ENCODE results near the gene DCHS2.

DCHS2 gene

DNA sequence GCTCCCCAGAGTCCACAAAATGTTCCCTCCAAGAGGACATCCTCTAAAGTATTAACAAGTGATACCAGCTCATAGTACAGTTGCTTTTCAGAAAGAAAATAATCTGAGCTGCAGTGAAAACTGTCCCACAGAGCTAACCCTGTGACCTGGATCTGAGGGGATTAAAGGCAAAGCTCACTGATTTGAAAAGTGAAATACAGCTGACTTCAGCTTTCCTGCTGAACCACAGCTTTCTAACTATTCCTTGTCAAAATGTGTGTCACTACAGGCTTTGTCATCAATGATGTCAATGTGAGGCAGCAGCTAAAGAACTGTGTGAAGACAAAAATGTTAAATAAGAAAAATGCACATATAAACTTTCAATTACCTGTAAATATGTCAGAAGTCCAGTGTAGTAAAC is 36.9 kb downstream of the DCHS2 start:
- no peak for DNase-seq (ENCODE audit: low read depth)

DNA sequence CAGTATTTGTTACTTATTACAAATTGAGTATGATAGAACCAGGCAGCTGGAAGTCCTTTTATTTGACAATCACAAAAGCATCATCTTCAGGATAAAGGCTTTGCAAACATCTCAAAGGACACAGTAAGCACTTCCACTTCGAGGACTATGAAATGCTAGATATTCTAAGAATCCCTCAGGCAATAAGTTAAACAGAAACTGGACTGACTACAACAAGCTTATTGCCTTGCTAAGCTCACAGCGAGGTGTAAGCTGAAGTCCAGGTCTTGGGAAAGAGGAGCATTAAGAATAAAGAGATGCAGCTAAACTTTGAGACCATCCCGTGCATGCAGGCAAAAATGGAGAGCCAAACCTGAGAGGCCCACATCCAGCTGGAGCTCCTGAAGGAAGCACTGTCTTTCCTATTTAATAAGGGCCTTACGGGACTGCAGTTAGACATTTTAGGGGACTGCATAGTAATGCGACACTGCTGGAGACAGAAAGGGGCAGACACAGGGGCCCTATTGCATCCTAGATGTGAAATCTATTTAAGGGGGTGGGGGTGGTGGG is 38.7 kb downstream of the DCHS2 start:
- DNase-seq (ENCODE audit: low read depth), result no peak

GRCh38 chr4:154450966-154451365 is 40.6 kb downstream of the DCHS2 start:
- no peak for DNase-seq (ENCODE audit: low read depth)

GRCh38 chr4:154444958-154445357 is 46.6 kb downstream of the DCHS2 start:
- no peak for DNase-seq (ENCODE audit: low read depth)

GRCh38 chr4:154441982-154442381 is 49.6 kb downstream of the DCHS2 start:
- no peak for DNase-seq (ENCODE audit: low read depth)

DNA sequence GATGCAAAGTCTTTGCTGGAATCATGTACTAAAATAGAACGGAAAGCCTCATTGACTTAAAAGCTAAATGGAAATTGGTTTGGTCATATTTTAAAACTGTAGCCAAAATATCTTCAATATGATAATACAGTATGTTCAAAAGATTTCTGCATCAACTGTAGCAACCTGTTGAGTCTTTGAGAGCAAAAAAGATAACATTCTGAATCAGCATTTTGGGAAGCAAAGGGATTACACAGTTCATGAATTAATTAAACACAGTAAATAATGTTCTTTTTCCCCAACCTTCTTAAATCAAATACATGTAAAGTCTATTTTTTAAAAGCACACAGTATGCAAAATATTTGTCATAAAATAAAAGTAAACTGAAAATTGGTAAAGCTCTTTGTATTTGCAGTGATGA is 50.5 kb downstream of the DCHS2 start:
- DNase-seq (ENCODE audit: low read depth), result no peak

DNA sequence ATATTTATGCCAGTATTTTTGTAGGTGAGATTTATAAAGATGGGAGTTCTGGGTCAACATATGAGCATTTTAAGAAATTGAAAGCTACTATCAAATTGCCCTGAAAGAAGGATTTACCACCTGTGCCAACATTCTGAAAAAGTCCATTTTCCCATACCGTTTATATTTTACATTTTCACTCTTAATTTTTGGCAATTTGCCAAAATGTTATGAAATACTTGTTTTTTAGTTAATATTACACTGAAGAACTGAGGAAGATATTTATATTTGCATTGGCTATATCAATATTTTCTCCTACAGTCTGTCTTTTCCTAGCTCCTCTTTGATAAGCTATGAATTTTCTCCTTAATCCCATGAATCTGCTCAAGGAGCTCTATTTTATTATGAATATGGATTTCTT is 52.4 kb downstream of the DCHS2 start:
- no peak for DNase-seq (ENCODE audit: low read depth)

DNA sequence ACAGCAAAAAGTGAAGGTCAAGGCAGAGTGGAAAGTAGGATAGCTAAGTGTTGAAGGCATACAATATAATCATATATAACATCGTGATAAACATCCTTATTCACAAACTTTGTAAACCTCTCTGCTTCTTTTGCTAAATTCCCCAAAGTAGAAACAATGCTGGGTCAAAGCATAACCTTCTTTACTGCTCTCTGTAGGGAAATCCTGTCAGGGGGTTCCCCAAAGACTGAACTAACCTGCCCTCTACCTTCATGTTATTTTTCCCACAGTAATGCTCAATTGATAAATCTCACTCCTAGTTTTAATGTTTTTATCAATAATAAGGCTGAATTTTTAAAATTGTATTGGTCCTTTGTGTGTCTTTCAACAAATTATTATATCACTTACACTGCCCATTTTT is 55.7 kb downstream of the DCHS2 start:
- no peak for DNase-seq (ENCODE audit: low read depth)

DNA sequence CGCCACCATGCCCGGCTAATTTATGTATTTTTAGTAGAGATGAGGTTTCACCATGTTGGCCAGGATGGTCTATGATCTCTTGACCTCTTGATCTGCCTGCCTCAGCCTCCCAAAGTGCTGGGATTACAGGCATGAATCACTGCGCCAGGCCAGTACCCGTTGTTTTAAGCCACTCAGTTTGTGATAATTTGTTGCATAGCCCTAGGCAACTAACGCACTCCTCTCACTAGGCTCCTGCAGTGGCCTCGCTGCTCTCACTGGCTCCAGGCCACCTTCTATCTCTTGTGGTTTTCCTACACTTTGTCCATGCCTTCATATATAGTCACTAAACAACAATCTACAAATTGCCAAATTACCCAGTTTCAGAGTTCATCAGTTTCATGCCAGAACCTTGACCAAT is 58.1 kb downstream of the DCHS2 start:
- DNase-seq (ENCODE audit: low read depth), result no peak

DNA sequence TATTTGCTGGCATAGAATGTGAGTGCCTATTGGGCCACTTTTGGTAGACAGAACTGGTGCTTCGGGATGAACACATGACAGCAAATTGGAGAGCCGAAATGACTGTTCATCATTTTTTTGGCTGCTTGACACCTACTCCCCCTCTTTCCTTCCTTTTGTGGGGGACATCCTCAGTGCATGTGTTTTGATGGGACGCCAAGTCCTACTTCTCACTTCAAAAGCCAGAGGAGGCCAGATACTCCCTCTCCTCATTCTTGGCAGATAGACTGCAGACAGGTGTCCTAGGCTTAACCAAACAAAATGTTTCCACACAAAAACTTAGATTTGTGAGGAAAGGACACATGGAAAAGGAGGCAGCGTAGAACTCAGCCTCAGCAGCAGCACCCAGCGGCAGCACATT is 62.4 kb downstream of the DCHS2 start:
- no peak for DNase-seq (ENCODE audit: low read depth)

- DNase-seq (ENCODE audit: low read depth), result no peak
These were observed 64.5 kb downstream of the DCHS2 start for GRCh38 chr4:154427149-154427548.

DNA sequence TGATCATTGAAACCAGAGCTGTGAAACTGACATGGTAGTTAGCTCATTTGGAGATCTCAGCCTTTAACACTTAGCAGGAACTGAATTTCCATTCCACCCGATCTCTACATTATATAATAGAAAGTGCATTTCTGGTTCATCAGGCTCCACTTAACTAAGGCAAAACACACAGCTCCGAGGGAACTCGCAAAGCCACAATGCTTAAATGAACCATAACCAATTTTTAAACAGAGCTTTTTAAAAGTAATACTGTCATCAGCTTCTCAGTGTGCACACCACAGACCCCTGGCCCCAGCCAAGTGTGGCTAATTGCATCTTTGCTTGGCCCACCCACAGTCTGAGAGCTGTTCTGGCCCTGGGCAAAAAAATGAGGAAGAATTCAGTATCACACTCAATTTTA is 66.1 kb downstream of the DCHS2 start:
- DNase-seq (ENCODE audit: low read depth), result no peak

GRCh38 chr4:154424810-154425484 is 66.7 kb downstream of the DCHS2 start:
- DNase-seq (ENCODE audit: low read depth), result no peak

DNA sequence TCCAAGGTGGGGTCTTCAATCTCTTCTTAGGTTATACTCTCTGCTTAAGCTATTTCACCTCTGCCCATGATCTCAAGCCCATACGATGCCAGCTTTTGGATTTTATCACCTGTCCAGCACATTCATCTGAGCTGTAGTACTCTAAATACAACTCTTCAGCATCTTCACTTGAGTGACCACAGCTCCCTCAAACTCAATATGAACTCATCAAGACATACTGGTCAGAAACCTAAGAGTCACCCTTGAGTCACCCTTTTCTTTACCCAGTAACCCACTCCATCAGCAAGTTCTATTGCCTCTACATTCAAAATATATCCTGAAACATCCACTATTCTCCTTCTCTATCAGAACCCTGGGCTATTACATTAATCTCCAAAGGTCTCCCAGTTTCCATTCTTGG is 69.4 kb downstream of the DCHS2 start:
- no peak for DNase-seq (ENCODE audit: low read depth)

DNA sequence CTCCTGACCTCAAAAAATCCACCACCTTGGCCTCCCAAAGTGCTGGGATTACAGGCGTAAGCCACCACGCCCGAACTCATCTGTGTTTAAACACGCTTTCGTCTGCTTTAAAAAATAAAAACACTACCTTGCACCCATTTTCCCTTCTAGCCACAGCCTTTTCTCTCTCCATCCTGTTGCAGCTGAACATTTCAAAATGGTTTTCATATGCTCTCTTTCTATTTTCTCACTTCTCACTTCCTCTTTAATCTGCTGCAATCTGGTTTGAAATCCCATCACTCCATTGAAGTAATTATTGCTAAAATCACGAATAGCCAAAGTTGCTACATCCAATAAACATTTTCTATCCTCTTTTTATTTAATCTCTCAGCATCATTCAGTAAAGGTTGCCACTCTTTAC is 70.0 kb downstream of the DCHS2 start:
- DNase-seq (ENCODE audit: low read depth), result no peak

- no peak for DNase-seq (ENCODE audit: low read depth)
These were observed 74.3 kb downstream of the DCHS2 start for GRCh38 chr4:154417373-154417673.

DNA sequence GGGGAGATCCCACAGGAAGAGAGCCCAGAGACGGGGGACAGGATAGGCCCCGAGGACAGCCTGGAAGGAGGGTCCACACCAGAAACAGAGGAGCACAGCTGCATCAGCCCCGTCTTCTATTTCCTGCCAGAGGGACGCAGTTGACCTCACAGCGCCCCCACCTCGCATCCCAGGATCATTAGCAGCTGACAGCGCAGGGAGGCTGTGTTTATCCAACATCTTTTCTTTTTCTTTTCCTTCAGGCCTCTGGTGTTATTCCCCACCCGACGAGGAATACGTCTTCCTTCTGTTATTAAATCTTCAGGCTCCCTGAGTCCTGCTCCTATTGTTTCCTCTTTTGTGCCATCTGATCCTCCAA is 75.4 kb downstream of the DCHS2 start:
- peak; percentile 17 for DNase-seq (ENCODE audit: low read depth)

- no peak for DNase-seq (ENCODE audit: low read depth)
These were observed 76.3 kb downstream of the DCHS2 start for GRCh38 chr4:154415313-154415712.

GRCh38 chr4:154414796-154415195 is 76.8 kb downstream of the DCHS2 start:
- DNase-seq (ENCODE audit: low read depth), result no peak

- DNase-seq (ENCODE audit: low read depth), result no peak
These were observed 77.2 kb downstream of the DCHS2 start for GRCh38 chr4:154414371-154414770.

DNA sequence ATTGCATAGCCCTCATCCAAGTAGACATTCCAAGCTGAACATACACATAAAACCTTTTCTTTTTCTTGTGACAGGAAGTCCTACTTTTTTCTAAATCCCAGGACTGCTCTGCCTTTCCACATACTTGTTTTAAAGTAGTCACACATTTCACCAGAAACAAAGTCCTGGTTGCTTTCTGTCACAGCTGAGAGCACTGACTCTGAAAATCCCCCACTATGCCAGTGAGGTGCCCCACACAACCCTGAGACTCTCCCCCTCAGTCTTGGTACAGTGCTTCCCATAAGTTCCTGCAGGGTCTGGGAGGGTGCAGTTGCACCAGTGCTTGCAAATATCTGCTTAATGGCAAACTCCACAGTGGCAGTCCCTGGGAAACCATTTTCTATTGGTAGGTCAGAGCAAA is 84.2 kb downstream of the DCHS2 start:
- no peak for DNase-seq (ENCODE audit: low read depth)

GRCh38 chr4:154406018-154406795 is 85.4 kb downstream of the DCHS2 start:
- DNase-seq (ENCODE audit: low read depth), result no peak

GRCh38 chr4:154399259-154399974 is 92.2 kb downstream of the DCHS2 start:
- peak; percentile 36 for DNase-seq (ENCODE audit: low read depth)
